ENCODE results near the gene ZNF331.
"Not testable (repeated sequence)": the region's sequence is repeated elsewhere in the genome, so short reads cannot be mapped to it uniquely, and the experiment has no call there.

The ZNF331 gene

DNA sequence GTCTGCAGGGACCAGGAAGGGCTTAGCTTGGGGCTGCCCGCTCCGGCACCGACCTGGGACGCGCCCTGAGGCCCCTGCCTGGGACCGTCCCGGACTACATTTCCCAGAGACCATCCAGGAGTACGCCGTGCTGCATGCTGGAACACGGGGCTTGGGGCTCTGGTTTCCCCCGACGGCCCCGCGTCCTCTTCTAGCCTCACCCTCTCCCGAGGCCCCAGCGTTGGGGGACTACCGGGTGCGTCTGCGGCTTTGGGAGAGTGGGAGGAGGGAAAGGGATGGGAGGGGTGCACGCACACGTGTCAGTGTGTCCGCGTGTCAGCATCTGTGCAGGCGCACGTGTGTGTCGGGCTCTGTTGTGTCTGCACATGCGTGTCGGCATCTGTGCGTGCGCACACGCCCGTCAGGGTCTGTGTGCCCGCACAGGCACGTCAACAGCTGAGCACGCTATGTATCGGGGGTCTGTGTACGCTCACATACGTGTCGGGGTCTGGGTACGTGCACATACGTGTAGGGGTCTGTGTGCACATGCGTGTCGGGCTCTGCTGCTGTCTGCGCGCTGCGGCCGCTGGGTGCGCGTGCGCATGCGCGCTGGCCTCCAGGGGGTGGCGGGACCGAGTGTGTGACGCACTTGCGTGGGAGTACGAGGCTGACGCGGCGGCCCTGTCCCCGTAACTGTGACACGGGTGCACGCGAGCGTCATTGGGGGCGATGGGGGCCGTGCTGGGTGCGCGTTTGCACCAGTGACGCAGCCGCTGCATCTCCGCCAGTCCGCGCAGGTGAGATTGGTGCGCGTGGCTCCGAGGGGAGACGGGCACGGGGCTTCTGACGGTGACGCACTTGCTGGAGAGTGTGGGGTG, at the start of gene ZNF331:
TSS of gene ZNF331 (plus strand) at position 625 of the 857 bp plus-strand sequence. CDS start 31,232 bp downstream, outside the sequence.
- TF ChIP-seq, protein P1, sequence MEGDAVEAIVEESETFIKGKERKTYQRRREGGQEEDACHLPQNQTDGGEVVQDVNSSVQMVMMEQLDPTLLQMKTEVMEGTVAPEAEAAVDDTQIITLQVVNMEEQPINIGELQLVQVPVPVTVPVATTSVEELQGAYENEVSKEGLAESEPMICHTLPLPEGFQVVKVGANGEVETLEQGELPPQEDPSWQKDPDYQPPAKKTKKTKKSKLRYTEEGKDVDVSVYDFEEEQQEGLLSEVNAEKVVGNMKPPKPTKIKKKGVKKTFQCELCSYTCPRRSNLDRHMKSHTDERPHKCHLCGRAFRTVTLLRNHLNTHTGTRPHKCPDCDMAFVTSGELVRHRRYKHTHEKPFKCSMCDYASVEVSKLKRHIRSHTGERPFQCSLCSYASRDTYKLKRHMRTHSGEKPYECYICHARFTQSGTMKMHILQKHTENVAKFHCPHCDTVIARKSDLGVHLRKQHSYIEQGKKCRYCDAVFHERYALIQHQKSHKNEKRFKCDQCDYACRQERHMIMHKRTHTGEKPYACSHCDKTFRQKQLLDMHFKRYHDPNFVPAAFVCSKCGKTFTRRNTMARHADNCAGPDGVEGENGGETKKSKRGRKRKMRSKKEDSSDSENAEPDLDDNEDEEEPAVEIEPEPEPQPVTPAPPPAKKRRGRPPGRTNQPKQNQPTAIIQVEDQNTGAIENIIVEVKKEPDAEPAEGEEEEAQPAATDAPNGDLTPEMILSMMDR (conservative IDR thresholded peaks at IDR 0.05; ENCODE audit: low read depth, low read length): peak; percentile 18
- no peak for DNase-seq (ENCODE audit: low read depth)
- H3K4me3 ChIP-seq (ENCODE audit: low read length): peak within 1 kb of the TSS; percentile 79

DNA sequence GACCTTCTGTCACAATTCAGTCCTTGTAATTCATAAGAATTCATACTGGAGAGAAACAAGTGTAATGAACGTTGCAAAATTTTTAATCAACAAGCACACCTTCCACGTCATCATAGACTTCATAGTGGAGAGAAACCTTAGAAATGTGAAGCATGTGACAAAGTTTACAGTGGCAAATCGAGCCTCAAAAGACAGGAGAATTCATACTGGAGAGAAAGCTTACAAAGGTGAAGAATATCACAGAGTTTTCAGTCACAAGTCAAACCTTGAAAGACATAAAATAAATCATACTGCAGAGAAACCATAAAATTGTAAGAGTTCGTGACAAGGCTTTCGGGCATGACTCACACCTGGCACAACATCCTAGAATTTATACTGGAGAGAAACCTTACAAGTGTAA, 45.8 kb upstream of the ZNF331 start:
- DNase-seq (ENCODE audit: low read depth): no peak
- TF ChIP-seq, protein P1 (conservative IDR thresholded peaks at IDR 0.05; ENCODE audit: low read depth, low read length): no peak
- H3K4me3 ChIP-seq (ENCODE audit: low read length): no peak overlapping the region

DNA sequence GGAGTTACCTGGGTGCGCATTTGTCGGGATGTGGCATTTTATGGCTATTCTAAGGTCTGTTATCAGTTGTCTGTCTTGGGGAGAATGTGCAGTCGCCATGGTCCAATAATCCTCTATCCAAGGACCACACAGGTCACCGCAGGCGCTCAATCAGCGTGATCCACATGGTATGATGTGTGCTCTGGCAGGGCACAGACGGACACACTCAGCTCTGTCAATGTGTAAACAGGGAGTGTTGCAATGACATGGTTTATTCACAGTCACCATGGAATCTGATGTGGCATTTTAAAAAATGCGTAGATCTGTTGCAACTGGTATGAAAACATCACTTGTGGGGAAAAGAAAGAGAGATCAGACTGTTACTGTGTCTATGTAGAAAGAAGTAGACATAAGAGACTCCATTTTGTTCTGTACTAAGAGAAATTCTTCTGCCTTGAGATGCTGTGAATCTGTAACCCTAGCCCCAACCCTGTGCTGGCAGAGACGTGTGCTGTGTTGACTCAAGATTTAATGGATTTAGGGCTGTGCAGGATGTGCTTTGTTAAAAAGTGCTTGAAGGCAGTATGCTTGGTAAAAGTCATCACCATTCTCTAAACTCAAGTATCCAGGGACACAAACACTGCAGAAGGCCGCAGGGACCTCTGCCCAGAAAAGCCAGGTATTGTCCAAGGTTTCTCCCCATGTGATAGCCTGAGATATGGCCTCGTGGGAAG, 40.5 kb upstream of the ZNF331 start:
- not testable (repeated sequence) for DNase-seq (ENCODE audit: low read depth); H3K4me3 ChIP-seq (ENCODE audit: low read length)

DNA sequence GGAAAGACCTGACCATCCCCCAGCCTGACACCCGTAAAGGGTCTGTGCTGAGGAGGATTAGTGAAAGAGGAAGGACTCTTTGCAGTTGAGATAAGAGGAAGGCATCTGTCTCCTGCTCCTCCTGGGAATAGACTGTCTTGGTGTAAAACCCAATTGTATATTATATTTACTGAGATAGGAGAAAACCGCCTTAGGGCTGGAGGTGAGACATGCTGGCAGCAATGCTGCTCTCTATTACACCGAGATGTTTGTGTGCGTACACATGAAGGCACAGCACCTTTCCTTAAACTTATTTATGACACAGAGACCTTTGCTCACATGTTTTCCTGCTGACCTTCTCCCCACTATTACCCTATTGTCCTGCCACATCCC, 39.9 kb upstream of the ZNF331 start:
- H3K4me3 ChIP-seq (ENCODE audit: low read length); DNase-seq (ENCODE audit: low read depth): not testable (repeated sequence)

DNA sequence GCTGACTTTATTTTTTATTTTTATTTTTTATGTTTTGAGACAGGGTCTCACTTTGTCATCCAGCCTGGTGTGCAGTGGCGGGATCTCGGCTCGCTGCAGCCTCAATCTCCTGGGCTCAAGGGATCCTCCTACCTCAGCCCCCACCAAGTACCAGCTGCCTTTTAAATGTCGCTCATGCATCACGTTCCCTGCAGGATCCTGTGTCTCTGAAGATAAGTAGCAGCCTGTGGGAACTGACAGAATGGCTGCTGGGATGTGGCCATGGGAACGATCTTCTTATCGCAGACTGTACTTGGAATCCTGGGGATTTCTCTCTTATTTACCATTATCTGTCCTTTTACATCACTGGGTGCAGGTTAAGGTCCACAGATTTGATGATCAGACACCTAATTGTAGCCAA, 34.8 kb upstream of the ZNF331 start:
- DNase-seq (ENCODE audit: low read depth); H3K4me3 ChIP-seq (ENCODE audit: low read length): not testable (repeated sequence)

DNA sequence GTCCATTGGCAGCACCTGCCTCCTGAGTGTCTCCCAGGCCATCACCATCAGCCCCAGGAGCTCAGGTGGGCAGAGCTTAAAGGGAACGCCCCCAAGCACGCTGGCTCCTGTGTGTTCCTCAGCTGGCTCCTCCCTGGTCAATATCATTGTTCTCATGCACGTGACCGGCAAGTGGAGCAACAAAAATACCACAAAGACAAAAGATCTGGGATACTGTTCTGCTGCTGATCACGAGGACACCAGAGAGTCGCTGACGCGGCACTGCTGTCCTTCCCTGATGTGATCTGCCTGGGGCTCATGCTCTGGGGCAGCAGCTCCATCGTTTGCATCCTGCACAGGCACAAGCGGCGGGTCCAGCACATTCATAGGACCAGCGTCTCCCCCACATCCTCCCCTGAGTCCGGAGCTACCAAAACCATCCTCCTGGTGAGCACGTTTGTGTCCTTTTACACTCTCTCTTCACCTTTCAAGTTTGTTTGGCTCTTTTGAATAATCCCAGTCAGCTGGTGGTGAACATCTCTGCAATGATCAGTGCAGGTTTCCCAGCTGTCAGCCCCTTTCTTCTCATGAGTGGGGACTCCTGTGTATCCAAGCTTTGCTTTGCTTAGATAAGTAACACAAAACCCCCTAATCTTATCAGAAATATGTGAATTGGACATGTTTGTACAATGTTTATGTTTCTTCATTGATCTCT, 34.1 kb upstream of the ZNF331 start:
- not testable (repeated sequence) for DNase-seq (ENCODE audit: low read depth); H3K4me3 ChIP-seq (ENCODE audit: low read length)

DNA sequence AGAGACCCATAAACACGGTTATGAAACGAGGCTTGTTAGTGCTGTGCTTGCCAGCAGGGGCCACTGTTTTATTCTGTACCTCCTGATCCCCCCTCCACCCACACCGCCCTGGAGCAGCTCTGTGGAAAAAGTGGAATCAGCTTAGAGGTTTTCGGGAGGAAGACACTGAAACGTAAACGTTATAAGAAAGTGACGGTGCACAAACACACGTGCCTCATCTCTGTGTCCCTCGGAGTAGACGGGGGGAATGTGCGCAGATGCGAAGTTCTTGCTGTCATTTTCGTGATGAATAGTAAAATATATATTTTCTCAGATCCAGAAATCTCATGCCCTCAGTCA, 33.6 kb upstream of the ZNF331 start:
- H3K4me3 ChIP-seq (ENCODE audit: low read length); DNase-seq (ENCODE audit: low read depth): not testable (repeated sequence)

DNA sequence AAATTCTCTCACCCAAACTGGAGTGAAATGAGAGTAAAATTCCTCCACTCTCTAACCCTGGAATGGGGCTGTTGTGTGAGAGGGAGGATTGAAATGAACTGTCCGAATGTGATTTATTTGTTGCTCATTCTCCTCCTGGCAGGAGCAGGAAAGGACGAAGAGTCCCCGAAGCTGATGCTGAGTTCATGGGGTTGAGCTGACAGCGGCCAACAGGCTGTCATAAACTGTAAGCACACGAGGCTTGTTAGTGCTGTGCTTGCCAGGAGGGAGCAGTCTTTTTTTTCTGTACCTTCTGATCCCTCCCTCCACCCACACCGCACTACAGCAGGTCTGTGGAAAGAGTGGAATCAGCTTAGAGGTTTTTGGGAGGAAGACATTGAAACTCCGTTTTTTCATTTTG, 33.1 kb upstream of the ZNF331 start:
- no peak overlapping the region for H3K4me3 ChIP-seq (ENCODE audit: low read length)
- DNase-seq (ENCODE audit: low read depth): no peak
- TF ChIP-seq, protein P1 (conservative IDR thresholded peaks at IDR 0.05; ENCODE audit: low read depth, low read length): no peak

DNA sequence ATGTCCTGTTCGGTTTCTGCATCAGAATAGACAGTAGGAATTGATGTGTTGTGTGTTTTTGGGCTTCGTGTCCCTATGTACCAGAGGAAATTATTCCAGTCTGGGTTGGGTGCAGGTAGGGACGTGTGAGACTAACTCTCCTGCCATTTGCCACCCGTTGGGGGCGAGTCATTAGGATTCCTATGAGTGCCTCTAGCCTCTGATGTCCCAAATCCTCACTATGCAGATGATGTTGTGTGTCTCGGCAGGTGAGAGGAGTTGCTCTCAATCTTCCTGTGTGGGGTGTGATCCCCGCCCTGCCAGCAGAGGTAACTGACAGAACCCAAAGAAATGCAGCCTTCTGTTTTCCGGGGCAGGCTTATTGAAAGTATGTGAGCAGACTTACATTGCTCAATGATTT, 31.2 kb upstream of the ZNF331 start:
- no peak overlapping the region for H3K4me3 ChIP-seq (ENCODE audit: low read length)
- TF ChIP-seq, protein P1 (conservative IDR thresholded peaks at IDR 0.05; ENCODE audit: low read depth, low read length): no peak
- DNase-seq (ENCODE audit: low read depth): no peak

Measured in retinal pigment epithelial cell (primary cell).